HepG2 (cell line): ENCODE results near the gene SLC25A10. TPM values are rescaled to one million over a fixed set of nuclear protein-coding genes. Genes with fewer than 3 reads are reported as not detected.

Experiments used
- ATAC-seq: fragments of 200-7000 bp; cut with Tn5 transposase; 3 replicates; pipeline ENCODE4 v1.9.1; 2020; ENCODE audit warnings: mild to moderate bottlenecking, moderate library complexity
- BruUV-seq: library from RNA; stranded (reverse); fragments of 400-500 nt; replicated peaks from 2 replicates; lab custom pipeline; 2021; lab: Mats Ljungman, UMichigan
- CTCF ChIA-PET: fragments of 300-600 bp; formaldehyde crosslinking; extraction: SDS; loops from one replicate; lab custom pipeline; 2021; ENCODE audit warnings: low total read pairs, inconsistent platforms, low intra/inter-chr PET ratio; lab: Yijun Ruan, JAX
- POLR2A ChIA-PET: fragments of 350-600 bp; sonication (Branson Sonifier 250); formaldehyde crosslinking; loops from one replicate; lab custom pipeline; 2020; ENCODE audit warnings: antibody characterized with exemption, inconsistent platforms; lab: Yijun Ruan, JAX
- DNase-seq: peaks from one replicate; pipeline ENCODE4 v3.0.0-alpha.2; 2015; ENCODE audit warnings: low spot score
- FAIRE-seq: peaks from 3 replicates; lab custom pipeline; 2011; peaks lifted over from hg19 to GRCh38; lab: Jason Lieb, UNC
- H2AFZ ChIP-seq: one replicate; pipeline ENCODE4 v1.6.1; 2011; ENCODE audit warnings: low read length, inconsistent platforms
- H3K27ac ChIP-seq: fragments of 300-600 bp; 3 replicates; pipeline ENCODE4 v1.8.0; 2011; ENCODE audit warnings: mixed run types, mild to moderate bottlenecking, mixed read lengths, low read length, inconsistent platforms; ENCODE audit not compliant: insufficient read depth; ENCODE audit errors: extremely low read length
- H3K27me3 ChIP-seq, 2 experiments: fragments of 200-600 bp in 1 of 2; 2 replicates in 1 of 2; 3 replicates in 1 of 2; pipeline versions ENCODE4 v1.6.0 to v1.8.0; 2011; ENCODE audit warnings: low read length in 2 of 2, mild to moderate bottlenecking in 2 of 2, moderate library complexity in 2 of 2, inconsistent platforms in 1 of 2; ENCODE audit not compliant: insufficient read depth in 2 of 2, control insufficient read depth in 1 of 2
- H3K36me3 ChIP-seq, 2 experiments: fragments of 200-600 bp in 1 of 2; replicated peaks in 1 of 2; 2 replicates in 1 of 2; 3 replicates in 1 of 2; pipeline versions ENCODE4 v1.5.1 to v1.8.0; 2011; ENCODE audit warnings: low read length in 2 of 2, inconsistent platforms in 1 of 2; ENCODE audit not compliant: insufficient read depth in 2 of 2, control insufficient read depth in 1 of 2
- H3K4me1 ChIP-seq: 2 replicates; pipeline ENCODE4 v1.5.1; 2012; ENCODE audit warnings: low read length, inconsistent platforms; ENCODE audit not compliant: insufficient read depth
- H3K4me2 ChIP-seq: 2 replicates; pipeline ENCODE4 v1.6.0; 2011; ENCODE audit warnings: low read depth, low read length, inconsistent platforms
- H3K4me3 ChIP-seq, 3 experiments: fragments of 200-600 bp in 1 of 3; sonication (generic), shearing (Covaris generic) in 1 of 3; replicated peaks in 1 of 3; 2 replicates each; pipeline ENCODE4 v1.5.1; 2011 to 2016; ENCODE audit warnings: low read length in 3 of 3, inconsistent platforms in 2 of 3, low read depth in 2 of 3, mild to moderate bottlenecking in 2 of 3, control low read depth in 1 of 3, mixed read lengths in 1 of 3; ENCODE audit not compliant: insufficient read depth in 1 of 3
- H3K79me2 ChIP-seq: one replicate; pipeline ENCODE4 v1.6.1; 2011; ENCODE audit warnings: low read length, inconsistent platforms; ENCODE audit not compliant: insufficient read depth
- H3K9ac ChIP-seq: 2 replicates; pipeline ENCODE4 v1.6.0; 2011; ENCODE audit warnings: mild to moderate bottlenecking, low read depth, low read length, inconsistent platforms; ENCODE audit not compliant: insufficient read depth
- H3K9me3 ChIP-seq: 2 replicates; pipeline ENCODE4 v1.5.1; 2012; ENCODE audit warnings: mild to moderate bottlenecking, low read length
- H4K20me1 ChIP-seq: 2 replicates; pipeline ENCODE4 v1.6.0; 2011; ENCODE audit warnings: inconsistent platforms, mild to moderate bottlenecking, low read length, moderate library complexity; ENCODE audit not compliant: insufficient read depth
- AGO2 ChIP-seq: fragments of 200-400 bp; formaldehyde crosslinking; optimal IDR thresholded peaks from 2 replicates; pipeline ENCODE3; 2017; ENCODE audit warnings: mild to moderate bottlenecking, low read depth, low read length, moderate library complexity
- CEBPZ ChIP-seq: IDR thresholded peaks from 2 replicates; pipeline ENCODE4 v1.6.1; 2012; ENCODE audit warnings: low read length, improper control_type of control experiment
- DNMT1 ChIP-seq: sonication (generic); formaldehyde crosslinking; IDR thresholded peaks from 2 replicates; pipeline ENCODE4 v1.5.1; 2020; ENCODE audit warnings: mild to moderate bottlenecking, missing genetic modification reagents
- HINFP ChIP-seq: sonication (generic); formaldehyde crosslinking; IDR thresholded peaks from 2 replicates; pipeline ENCODE4 v1.4.0; 2020; ENCODE audit warnings: low read depth, mild to moderate bottlenecking, missing genetic modification reagents
- HNRNPL ChIP-seq: fragments of 200-400 bp; formaldehyde crosslinking; IDR thresholded peaks from 2 replicates; pipeline ENCODE4 v1.6.1; 2017; ENCODE audit warnings: mild to moderate bottlenecking, low read depth, low read length
- NRL ChIP-seq: sonication (generic); formaldehyde crosslinking; IDR thresholded peaks from 2 replicates; pipeline ENCODE4 v1.5.0; 2020; ENCODE audit warnings: missing genetic modification reagents, mild to moderate bottlenecking, moderate library complexity, borderline replicate concordance
- POGZ ChIP-seq: sonication (generic); formaldehyde crosslinking; IDR thresholded peaks from 2 replicates; pipeline ENCODE4 v1.4.0; 2020; ENCODE audit warnings: mild to moderate bottlenecking, missing genetic modification reagents
- POLR2A ChIP-seq, 2 experiments: IDR thresholded peaks; 2 replicates each; pipeline ENCODE4 v1.6.1; 2011; ENCODE audit warnings: low read depth in 2 of 2, low read length in 2 of 2, mild to moderate bottlenecking in 1 of 2, moderate library complexity in 1 of 2; ENCODE audit not compliant: insufficient read depth in 1 of 2
- RBFOX2 ChIP-seq: fragments of 200-400 bp; formaldehyde crosslinking; IDR thresholded peaks from 2 replicates; pipeline ENCODE4 v1.6.1; 2017; ENCODE audit warnings: low read depth, mild to moderate bottlenecking, low read length
- TBX2 ChIP-seq: sonication (generic); formaldehyde crosslinking; IDR thresholded peaks from 2 replicates; pipeline ENCODE4 v1.5.0; 2020; ENCODE audit warnings: missing genetic modification reagents, mild to moderate bottlenecking, borderline replicate concordance
- ZFP91 ChIP-seq: sonication (generic); formaldehyde crosslinking; IDR thresholded peaks from 2 replicates; pipeline ENCODE4 v1.9.0; 2022; ENCODE audit warnings: missing genetic modification reagents, mild to moderate bottlenecking, borderline replicate concordance
- WGBS: methylation state at CpG from one replicate; pipeline ENCODE4 v1.1.6; 2017; ENCODE audit warnings: low lambda C conversion rate; 5-methylcytosine and 5-hydroxymethylcytosine counted together
- in situ Hi-C: cut with HindIII; loops from 2 replicates; pipeline ENCODE4 v1.10.0; 2017; ENCODE audit warnings: low pct_unique_long_range_greater_than_20kb; ENCODE audit not compliant: extremely low pct_ligation_motif_present
- intact Hi-C: fragments of 100-400 bp; cut with micrococcal nuclease; formaldehyde crosslinking; loops from one replicate; pipeline ENCODE4 v1.10.0; 2022; ENCODE audit not compliant: unreplicated experiment
- polyA plus RNA-seq, 8 experiments: library from polyadenylated mRNA; depleted of rRNA in 3 of 8; stranded (reverse) in 7 of 8; unstranded in 1 of 8; fragments of >200 nt; fragmentation: Illumina TruSeq in 4 of 8; extraction: Trizol in 4 of 8; gene quantifications; 2 replicates each; pipeline versions ENCODE4 v1.2.1 to v1.2.3, GENCODE V29; 2011 to 2016; ENCODE audit warnings: low read depth in 4 of 8, missing spikeins in 1 of 8, mixed read lengths in 1 of 8; ENCODE audit not compliant: insufficient read depth in 1 of 8
- total RNA-seq, 5 experiments: library from RNA; depleted of rRNA; stranded (reverse); fragments of >200 nt; fragmentation: Illumina TruSeq; extraction: Trizol; gene quantifications; 2 replicates each; pipeline ENCODE4 v1.2.3, GENCODE V29; 2016; ENCODE audit warnings: low read depth in 1 of 5

Gene SLC25A10
- total and polyA plus RNA-seq, 2 of the 13 experiments (the other 11 are each of a cell fraction or from before 2014, with no cell fraction given) = 46.5 to 140 TPM

GRCh38 chr17:81695801-81696200 is 16.3 kb upstream of the SLC25A10 start (continued):
- TF ChIP-seq RBFOX2 = peak; percentile 48
- peak; percentile 67 for TF ChIP-seq AGO2
- no peak for TF ChIP-seq CEBPZ
- TF ChIP-seq TBX2 = no peak
- 0 out of 4 replicates have a peak, but pooled peaks of 1 of the 2 experiments have one; percentile 39 for TF ChIP-seq POLR2A (IDR thresholded peaks at IDR 0.05; ENCODE audit: insufficient read depth in 1 of 2, low read depth in 2 of 2, low read length in 2 of 2)
- no peak for TF ChIP-seq DNMT1 (CRISPR knock-in tag)

- H3K27me3 ChIP-seq = no peaks in the 10 kb centered on the region; a peak in 1 of 5 replicates
- H3K36me3 ChIP-seq = peaks cover 58 to 76% of the 10 kb centered on the region in 2 experiments
- TF ChIP-seq HINFP = no peak
- peak; percentile 62; the same call in 1 of the 2 replicates for TF ChIP-seq HNRNPL
- TF ChIP-seq ZFP91 (CRISPR knock-in tag) = peak; percentile 45; the same call in 1 of the 2 replicates
- TF ChIP-seq NRL (CRISPR knock-in tag) = 0 out of 2 replicates have a peak, but pooled peaks have one; percentile 5
- no peak for TF ChIP-seq POGZ (CRISPR knock-in tag)
- TF ChIP-seq AGO2 = peak; percentile 94
- TF ChIP-seq RBFOX2 = peak; percentile 73
- H4K20me1 ChIP-seq = peaks cover 9% of the 10 kb centered on the region
- TSS peak; percentile 31 for BruUV-seq
- DNase-seq (no peak), ATAC-seq (0 out of 3 replicates have a peak, but pooled peaks have one; percentile 2), FAIRE-seq (no peak)
- ChIA-PET POLR2A (interaction anchor here (1.3 to 2.1 kb wide), 2 partner anchors 13 to 17 kb away, joined by 5 to 16 read pairs; partner anchors contain the start of genes ARL16 and HGS), CTCF (no interaction called here)
- intact Hi-C loops (no loop called here), in situ Hi-C loops (no loop called here)
- H3K4me3 ChIP-seq = no peak overlapping the region
- no peak overlapping the region for H3K27ac ChIP-seq
- no peak overlapping the region for H2AFZ ChIP-seq
- 98% methylated on average over 38 of the region's 40 CpGs for WGBS
- no peaks in the 10 kb centered on the region for H3K9me3 ChIP-seq
- peaks cover 9% of the 10 kb centered on the region for H3K4me1 ChIP-seq
- H3K9ac ChIP-seq = no peak overlapping the region
- peaks cover 19% of the 10 kb centered on the region for H3K79me2 ChIP-seq
- H3K4me2 ChIP-seq = no peak overlapping the region
Observed at GRCh38 chr17:81696218-81696941, 15.7 kb upstream of the SLC25A10 start.
